ENCODE data around the gene NAA40.

NAA40 gene

DNA sequence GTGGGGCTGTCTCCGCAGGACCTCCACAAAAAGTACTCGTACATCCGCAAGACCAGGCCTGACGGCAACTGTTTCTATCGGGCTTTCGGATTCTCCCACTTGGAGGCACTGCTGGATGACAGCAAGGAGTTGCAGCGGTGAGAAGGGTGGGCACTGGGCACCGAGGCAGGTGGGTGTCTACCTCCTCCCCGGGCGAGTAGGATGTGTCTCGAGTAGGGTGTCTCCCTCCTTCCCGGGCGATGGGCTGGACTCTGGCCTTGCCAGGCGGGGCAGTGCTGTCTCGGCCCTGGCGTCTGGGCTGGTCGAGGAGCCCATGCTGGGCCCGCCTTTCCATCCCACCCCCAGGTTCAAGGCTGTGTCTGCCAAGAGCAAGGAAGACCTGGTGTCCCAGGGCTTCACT lies 57.7 kb downstream of the NAA40 start:
- Histone ChIP-seq H3K4me3 (IDR thresholded peaks at IDR 0.05; ENCODE audit: insufficient read depth, low read depth, low read length) (no peak overlapping the region), H3K4me2 (no peak overlapping the region), H3K9ac (no peak overlapping the region), H3K4me1 (ENCODE audit: low read depth, poor library complexity, severe bottlenecking) (no peaks in the 10 kb centered on the region), H3K27me3 (ENCODE audit: insufficient read depth, low read depth) (no peaks in the 10 kb centered on the region), H3K79me2 (ENCODE audit: insufficient read depth, low read depth) (no peaks in the 10 kb centered on the region), H3K27ac (no peak overlapping the region), H4K20me1 (ENCODE audit: insufficient read depth) (no peaks in the 10 kb centered on the region), H2AFZ (ENCODE audit: low read depth) (no peak overlapping the region), H3K36me3 (ENCODE audit: insufficient read depth) (no peaks in the 10 kb centered on the region)
- TF ChIP-seq, protein P1, sequence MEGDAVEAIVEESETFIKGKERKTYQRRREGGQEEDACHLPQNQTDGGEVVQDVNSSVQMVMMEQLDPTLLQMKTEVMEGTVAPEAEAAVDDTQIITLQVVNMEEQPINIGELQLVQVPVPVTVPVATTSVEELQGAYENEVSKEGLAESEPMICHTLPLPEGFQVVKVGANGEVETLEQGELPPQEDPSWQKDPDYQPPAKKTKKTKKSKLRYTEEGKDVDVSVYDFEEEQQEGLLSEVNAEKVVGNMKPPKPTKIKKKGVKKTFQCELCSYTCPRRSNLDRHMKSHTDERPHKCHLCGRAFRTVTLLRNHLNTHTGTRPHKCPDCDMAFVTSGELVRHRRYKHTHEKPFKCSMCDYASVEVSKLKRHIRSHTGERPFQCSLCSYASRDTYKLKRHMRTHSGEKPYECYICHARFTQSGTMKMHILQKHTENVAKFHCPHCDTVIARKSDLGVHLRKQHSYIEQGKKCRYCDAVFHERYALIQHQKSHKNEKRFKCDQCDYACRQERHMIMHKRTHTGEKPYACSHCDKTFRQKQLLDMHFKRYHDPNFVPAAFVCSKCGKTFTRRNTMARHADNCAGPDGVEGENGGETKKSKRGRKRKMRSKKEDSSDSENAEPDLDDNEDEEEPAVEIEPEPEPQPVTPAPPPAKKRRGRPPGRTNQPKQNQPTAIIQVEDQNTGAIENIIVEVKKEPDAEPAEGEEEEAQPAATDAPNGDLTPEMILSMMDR (conservative IDR thresholded peaks at IDR 0.05; ENCODE audit: low read depth, low read length), result no peak

DNA sequence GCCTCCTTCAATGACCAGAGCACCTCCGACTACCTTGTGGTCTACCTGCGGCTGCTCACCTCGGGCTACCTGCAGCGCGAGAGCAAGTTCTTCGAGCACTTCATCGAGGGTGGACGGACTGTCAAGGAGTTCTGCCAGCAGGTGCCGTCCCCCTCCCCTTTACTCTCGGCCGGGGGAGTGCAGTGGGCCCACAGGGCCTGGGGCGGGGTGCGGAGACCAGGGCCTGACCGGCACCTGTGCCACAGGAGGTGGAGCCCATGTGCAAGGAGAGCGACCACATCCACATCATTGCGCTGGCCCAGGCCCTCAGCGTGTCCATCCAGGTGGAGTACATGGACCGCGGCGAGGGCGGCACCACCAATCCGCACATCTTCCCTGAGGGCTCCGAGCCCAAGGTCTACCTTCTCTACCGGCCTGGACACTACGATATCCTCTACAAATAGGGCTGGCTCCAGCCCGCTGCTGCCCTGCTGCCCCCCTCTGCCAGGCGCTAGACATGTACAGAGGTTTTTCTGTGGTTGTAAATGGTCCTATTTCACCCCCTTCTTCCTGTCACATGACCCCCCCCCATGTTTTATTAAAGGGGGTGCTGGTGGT lies 58.4 kb downstream of the NAA40 start:
- H3K27me3 ChIP-seq (ENCODE audit: insufficient read depth, low read depth), result no peaks in the 10 kb centered on the region
- no peaks in the 10 kb centered on the region for H4K20me1 ChIP-seq (ENCODE audit: insufficient read depth)
- TF ChIP-seq, protein P1 (conservative IDR thresholded peaks at IDR 0.05; ENCODE audit: low read depth, low read length), result no peak
- no peak overlapping the region for H3K4me2 ChIP-seq
- no peak overlapping the region for H2AFZ ChIP-seq (ENCODE audit: low read depth)
- no peaks in the 10 kb centered on the region for H3K36me3 ChIP-seq (ENCODE audit: insufficient read depth)
- no peak overlapping the region for H3K9ac ChIP-seq
- no peaks in the 10 kb centered on the region for H3K4me1 ChIP-seq (ENCODE audit: low read depth, poor library complexity, severe bottlenecking)
- H3K4me3 ChIP-seq (IDR thresholded peaks at IDR 0.05; ENCODE audit: insufficient read depth, low read depth, low read length), result no peak overlapping the region
- no peak overlapping the region for H3K27ac ChIP-seq
- H3K79me2 ChIP-seq (ENCODE audit: insufficient read depth, low read depth), result no peaks in the 10 kb centered on the region

DNA sequence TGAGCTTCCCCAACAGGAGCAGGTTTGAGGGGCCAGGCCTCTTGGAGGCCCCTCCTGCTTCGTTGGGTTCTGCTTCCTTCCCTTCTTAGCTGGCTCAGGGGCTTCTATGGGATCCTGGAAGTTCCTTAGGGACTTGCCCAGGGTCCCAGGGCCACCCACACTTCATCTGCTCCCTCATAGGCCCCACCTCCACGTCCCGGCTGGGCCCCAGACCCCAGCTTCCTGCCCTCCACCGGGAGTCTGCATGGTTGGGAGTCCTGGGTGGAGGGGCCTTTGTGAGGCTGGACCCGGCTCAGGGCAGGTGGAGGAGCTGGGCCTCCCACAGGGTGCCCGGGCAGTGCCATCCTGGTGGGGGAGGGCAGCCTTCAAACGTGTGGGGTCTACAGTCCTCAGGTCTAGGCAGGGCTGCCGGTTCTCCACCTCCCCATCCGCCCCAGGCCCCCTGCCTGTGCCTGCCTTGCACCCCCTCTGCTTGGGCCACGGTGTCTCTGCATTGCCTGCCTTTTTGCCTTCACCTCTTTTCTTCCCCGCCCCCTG lies 59.1 kb downstream of the NAA40 start:
- no peaks in the 10 kb centered on the region for H4K20me1 ChIP-seq (ENCODE audit: insufficient read depth)

DNA sequence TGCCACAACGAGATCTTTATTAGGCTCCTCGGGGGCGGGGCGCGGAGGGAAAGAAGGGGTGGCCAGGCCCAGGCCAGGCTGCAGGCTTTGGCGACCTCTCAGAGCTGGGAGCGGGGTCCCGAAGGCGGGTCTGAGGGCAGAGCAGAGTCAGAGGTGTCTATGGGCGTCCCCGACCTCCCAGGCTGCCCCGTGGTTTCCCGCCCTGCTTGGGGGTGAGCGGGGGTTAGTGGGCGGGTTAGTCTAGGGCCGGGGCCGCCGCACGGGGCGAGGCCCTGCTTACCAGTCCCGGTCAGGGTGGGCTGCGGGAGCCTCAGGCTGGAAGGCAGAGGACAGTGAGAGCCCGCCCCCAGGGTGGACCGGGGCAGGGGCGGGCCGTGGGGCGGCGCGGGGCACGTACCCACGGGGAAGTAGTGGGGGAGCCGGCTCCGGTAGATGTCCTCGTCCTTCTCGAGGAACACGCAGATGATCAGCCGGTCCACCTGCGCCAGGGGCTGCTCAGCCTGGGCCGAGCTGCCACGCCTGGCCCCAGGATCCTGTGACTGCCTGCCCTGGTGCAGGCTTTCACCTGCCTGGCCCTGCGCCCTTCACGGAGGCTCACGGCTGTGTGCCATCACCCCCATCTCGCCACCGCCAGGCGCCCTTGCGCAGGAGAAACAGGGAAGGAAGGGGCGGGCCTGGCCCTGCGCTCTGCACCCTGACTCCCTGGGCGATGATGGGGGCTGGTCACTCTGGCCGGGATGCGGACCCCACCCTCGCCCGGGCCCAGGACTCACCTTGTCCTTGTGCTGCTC lies 60.0 kb downstream of the NAA40 start:
- Histone ChIP-seq H3K27ac (no peak overlapping the region), H3K4me2 (no peak overlapping the region), H3K4me1 (ENCODE audit: low read depth, poor library complexity, severe bottlenecking) (no peaks in the 10 kb centered on the region), H3K36me3 (ENCODE audit: insufficient read depth) (no peaks in the 10 kb centered on the region), H3K79me2 (ENCODE audit: insufficient read depth, low read depth) (no peaks in the 10 kb centered on the region), H2AFZ (ENCODE audit: low read depth) (no peak overlapping the region), H3K4me3 (IDR thresholded peaks at IDR 0.05; ENCODE audit: insufficient read depth, low read depth, low read length) (no peak overlapping the region), H4K20me1 (ENCODE audit: insufficient read depth) (no peaks in the 10 kb centered on the region), H3K9ac (no peak overlapping the region), H3K27me3 (ENCODE audit: insufficient read depth, low read depth) (no peaks in the 10 kb centered on the region)
- TF ChIP-seq, protein P1 (conservative IDR thresholded peaks at IDR 0.05; ENCODE audit: low read depth, low read length), result no peak

More for the DNA sequence above, 59.1 kb downstream of the NAA40 start:
- TF ChIP-seq, protein P1 (conservative IDR thresholded peaks at IDR 0.05; ENCODE audit: low read depth, low read length), result no peak
- Histone ChIP-seq H2AFZ (ENCODE audit: low read depth) (no peak overlapping the region), H3K4me3 (IDR thresholded peaks at IDR 0.05; ENCODE audit: insufficient read depth, low read depth, low read length) (no peak overlapping the region), H3K9ac (no peak overlapping the region), H3K4me2 (no peak overlapping the region), H3K79me2 (ENCODE audit: insufficient read depth, low read depth) (no peaks in the 10 kb centered on the region), H3K36me3 (ENCODE audit: insufficient read depth) (no peaks in the 10 kb centered on the region), H3K4me1 (ENCODE audit: low read depth, poor library complexity, severe bottlenecking) (no peaks in the 10 kb centered on the region), H3K27ac (no peak overlapping the region), H3K27me3 (ENCODE audit: insufficient read depth, low read depth) (no peaks in the 10 kb centered on the region)

Measured in KMS-11 (cell line).